Activated T-cell treated with anti-CD3 and anti-CD28 coated beads for 1 hour (primary cell): ENCODE data around the gene RAD51B.
A peak's percentile ranks its signal among the peaks of the same experiment; 100 is the strongest.
"Not testable (repeated sequence)": the region's sequence is repeated elsewhere in the genome, so short reads cannot be mapped to it uniquely, and the experiment has no call there.

Source experiments
- DNase-seq: peaks from one replicate; pipeline ENCODE4 v3.0.0-alpha.2; 2020; ENCODE audit warnings: low read depth

RAD51B gene

DNA sequence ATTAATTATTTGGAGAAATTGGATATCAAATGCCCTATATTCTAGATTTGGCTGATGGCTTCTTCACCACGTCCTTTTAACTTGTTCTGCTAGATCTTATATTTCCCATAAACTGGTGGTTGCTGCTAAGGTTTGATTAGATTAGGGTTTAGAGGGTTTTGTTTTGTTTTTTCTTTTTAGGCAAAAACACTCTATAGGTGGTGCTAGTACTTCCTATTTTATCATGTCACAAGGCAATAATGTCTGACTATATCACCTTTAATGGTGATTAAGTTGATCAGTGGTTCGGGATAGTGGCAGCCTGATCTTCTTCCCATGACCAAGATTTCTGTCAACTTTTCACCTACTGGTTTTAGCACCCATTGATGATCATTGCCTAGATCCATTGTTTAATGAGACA lies 455.1 kb downstream of the RAD51B start:
- no peak for DNase-seq

DNA sequence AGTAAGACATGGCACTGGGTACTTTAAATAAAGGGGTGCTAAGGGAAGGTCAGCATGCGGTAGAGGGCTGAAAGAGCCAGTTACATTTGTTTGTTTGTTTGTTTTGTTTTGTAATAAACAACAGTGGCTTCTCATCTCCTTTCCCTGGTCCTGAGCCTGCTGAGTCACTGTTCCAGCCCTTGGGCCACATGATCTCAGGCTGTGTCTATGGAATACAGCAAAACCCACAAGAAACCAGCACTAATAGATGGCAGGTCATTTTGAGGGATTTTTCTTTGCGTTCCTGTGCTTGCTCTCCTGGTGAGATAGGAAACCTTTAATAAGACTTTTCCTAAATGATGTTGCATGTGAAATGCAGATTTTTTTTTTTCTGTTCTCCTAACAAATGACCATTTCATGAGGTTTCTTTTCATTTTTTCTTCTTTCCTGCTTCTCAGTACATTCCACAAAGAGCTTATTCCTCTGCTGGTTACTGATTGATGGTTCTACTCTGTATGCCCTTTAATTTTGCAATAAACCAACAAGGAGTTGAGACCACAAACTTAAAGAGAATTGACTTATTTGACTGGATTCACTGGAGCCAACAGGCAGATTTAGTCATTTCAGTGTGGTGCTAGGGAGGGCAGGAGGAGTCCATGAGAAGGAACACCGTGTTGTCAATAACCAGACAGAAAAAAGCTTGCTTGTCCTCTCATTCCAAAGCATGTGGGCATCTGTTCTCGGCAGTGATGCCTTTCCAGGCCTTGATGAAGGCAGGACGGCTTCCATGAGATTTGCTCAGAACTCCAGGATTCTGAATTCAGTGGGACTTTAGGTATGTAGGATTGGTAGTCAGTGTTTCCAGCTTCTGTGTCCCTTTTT lies 459.2 kb downstream of the RAD51B start:
- no peak for DNase-seq

DNA sequence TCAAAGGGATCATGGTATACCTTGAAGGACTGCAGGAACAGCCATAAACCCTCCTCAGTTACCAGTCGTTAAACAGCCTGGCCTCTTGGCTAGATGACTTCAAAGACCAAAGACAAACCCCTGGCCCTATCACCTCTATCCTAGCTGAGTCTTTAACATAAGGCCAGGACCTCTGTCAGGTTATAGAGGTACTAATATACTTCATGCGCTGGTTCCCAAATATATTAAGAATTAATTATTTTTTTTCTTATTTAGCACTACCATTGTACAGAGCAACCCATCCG lies 459.8 kb downstream of the RAD51B start:
- no peak for DNase-seq

DNA sequence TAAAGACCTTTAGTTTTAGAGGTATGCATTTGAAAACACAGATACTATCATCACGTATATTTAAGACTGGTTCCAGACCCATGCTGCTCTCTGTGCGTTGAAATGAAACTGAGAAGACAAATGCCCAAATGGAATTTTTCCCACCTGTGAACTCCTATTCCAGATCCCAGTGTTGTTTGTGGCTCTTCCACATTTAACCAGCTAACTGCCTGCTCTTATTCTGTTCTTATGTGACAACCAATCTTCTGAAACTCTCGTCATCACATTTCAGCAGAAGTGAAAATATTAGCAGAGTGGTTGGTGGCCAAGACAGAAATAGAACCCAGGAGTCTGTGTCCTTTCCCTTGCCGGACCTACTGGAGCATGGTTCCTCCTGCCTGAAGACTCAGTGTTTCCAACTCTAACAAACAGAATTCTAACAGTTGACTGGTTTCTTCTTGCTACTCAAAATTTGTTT lies 460.2 kb downstream of the RAD51B start:
- DNase-seq, result no peak

DNA sequence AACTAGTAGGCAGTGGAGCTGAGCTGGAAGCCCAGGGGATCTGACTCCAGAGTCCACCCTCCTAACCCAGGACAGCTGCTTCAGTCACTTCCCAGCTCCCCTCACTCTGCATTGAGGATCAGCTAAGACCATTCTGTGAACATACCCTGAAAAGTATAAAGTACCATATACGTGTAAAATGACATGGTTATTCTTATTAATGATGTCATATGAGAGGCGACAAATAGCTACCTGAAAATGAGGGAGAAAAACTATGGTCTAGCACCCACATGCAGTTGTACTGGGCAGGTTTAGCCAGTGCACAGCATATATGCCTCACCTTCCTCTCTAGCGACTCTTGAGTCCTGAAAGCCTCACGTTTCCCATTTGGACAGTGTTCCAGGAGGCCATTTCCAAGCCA lies 461.9 kb downstream of the RAD51B start:
- DNase-seq, result no peak

DNA sequence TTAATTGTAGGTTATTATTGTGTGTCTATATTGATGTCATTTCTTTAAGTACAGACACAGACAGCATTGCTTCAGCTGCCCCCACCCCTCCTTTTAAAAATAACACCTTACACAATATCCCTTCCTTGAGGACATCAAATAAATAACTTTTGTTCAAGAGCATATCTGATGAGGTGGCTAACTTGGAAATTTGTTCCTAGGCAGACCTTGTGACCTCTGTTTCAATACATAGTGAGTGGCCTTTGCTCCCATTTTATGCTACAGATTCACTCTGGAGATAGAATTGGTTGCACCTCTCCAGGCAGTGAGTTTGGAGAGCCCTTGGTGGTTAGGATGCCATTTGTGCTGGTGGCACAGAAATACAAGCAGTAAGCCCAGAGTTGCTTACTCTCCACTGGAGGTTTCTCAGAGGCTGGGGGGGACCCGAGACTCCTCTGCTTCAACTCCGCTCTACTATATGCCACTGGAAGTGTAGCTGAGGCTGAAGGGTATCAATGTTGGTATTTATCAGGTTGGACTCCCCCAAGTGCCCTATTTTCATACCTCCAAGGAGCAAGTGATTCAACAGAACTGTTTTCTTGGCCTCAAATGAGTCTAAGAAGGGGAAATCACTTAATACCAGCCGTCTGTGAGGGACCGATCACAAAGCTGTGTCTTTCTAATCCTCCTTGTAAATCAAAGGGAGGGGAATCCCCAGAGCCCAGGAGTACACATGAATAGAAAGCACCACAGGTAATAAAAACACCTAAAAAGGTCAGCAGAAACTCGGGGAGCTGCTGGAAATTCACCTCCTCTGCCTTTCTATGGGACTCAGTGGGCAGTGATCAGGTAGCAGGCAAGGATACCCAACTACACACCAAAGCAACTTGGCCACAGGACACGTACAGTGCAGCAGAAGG lies 463.1 kb downstream of the RAD51B start:
- no peak for DNase-seq

DNA sequence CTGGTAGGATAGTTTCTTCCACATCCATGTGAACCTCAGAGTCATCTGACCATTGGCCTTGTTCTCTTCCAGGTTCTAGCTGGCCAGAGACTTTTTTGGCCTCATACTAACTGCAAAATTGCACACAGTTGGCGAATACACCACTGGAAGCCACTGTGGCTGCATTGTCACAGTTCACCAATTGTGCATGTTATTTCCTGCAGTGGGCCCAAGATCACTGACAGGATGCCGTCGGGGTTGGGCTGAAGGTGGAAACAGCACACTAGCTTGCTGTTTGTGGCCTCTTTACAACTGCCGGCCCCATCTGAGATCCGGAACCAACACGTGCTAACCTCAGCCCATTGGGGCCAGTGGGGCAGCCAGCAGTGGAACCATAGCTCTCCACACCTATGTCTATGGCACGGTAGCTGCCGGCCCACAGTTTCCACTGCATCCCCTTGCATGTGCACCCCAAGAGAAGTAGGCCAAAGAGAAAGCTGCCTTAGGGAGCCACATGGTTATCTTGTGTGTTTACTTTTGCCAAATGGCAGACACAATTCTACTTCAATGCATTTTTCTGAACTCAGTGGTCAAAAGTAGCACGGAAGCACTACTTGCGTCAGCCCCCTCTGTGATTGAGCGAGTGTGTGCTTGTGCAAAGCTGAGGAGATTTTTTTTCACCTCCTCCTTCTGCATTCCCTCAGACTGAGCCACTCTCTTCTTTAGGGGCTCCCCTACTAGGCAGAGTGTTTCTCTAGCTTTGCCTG lies 464.0 kb downstream of the RAD51B start:
- peak; percentile 51 for DNase-seq

DNA sequence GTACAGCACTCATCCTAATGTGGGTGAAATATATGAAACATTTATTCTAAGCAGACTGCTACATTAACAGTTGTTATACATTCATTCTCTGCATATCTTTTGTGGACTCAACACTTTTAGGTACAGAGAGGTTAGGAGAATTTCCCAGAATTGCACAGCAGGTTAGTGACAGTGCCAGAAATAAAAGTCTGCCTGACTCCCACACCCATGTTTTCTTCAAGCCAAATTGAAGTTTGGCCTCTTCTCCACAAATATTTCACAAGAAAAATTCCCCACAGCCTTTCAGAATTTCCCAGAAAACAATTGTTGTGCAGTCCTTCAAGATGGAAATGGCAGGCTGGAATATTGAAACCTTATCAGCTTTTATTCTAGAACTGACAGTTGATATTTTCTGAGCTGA lies 464.8 kb downstream of the RAD51B start:
- no peak for DNase-seq

DNA sequence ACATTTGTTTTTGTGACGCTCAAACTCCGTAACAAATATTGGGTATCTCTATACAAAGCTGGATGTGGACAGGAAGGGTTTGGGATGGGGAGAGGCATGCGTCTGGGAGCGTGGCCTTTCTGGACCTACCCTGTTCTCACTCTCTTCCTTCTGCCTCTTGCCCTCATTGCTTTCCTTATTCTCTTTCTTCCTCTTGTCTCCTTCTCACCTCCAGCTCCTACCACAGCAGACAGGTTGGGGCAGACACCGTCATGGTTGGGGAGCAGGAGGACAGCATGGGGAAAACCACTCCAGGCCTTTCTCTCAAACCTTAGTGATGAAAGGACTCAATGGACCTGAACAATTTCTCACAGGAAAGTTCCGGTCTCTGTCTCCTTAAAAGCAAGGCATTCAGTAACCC lies 465.3 kb downstream of the RAD51B start:
- DNase-seq, result no peak

DNA sequence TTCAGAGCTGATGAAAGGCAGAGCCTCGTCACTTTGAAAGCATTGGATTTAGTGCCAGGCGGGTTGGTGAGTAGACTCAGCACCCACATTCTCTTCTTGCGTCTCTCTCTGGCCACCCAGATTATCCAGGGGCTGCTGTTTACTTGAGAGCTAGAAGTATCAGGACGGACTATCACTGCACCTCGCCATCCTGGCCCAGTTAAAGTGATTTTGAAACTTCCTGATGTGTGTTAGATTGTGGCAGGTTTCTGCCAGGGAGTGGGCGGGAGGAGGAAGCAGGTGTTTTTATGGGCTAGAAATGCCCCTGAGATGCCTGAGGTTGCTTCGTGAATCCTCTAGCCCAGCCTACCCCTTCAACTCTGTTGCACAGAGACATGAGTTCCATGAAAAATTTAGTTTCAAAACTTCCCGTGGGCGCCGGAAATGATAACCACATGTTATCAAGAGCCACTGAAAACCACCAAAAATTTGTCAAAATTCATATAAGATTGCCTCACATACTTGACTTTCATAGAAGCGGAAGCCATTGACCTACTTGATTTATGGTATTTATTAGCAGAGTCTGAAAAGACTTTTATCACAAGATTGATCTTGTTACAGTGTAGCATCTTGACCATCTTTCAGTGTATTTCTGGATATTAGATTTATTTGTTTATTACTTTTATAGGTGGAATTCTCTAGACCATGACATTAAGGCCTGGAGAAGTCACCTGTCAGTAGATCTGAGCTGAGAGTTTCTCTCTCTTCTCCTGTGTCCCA lies 466.0 kb downstream of the RAD51B start:
- no peak for DNase-seq

DNA sequence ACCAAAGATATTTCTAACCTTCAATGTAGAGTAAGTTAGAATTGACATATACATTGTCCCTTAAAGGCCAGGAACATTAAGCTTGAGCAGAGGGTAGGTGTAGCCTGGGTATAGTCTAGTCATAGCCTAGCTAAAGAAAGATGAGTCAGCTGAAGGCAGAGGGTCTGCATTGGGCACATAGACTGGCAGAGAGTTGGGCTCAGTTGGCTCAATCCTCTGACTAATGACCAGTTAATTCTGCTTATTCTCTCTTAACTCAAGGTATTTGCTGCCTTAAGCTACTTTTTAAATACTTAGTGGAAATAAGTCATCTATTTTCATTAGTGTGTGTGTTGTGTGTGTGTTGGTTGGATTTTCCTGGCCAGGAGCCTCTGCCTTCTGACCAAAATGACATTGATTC lies 467.1 kb downstream of the RAD51B start:
- DNase-seq, result no peak

DNA sequence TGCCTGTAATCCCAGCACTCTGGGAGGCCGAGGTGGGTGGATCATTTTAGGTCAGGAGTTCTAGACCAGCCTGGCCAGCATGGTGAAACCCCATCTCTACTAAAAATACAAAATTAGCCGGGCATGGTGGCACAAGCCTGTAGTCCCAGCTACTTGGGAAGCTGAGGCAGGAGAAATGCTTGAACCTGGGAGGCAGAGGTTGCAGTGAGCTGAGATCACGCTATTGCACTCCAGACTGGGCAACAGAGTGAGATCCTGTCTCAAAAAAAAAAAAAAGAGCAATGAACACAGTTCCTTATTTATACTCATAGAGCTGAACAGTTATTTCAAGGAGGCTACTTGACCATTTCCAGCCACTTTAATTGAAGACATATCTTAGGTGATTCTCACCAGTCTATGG lies 469.9 kb downstream of the RAD51B start:
- not testable (repeated sequence) for DNase-seq

DNA sequence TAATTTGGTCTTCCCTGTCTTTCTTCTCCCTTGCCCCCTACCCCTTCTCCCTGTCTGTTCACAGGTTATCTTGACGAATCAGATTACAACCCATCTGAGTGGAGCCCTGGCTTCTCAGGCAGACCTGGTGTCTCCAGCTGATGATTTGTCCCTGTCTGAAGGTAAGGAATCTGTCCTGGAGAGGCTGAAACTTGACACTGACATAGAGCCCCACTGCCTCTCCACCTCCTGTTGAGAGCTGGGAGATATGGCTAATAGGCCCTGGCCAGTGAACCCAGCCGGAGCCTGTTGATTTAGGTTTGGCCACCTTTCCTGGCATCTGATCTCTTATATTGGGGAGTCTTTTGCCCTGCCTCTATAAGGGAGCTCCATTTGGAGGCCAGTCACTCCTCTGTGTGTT lies 472.2 kb downstream of the RAD51B start:
- DNase-seq, result no peak

DNA sequence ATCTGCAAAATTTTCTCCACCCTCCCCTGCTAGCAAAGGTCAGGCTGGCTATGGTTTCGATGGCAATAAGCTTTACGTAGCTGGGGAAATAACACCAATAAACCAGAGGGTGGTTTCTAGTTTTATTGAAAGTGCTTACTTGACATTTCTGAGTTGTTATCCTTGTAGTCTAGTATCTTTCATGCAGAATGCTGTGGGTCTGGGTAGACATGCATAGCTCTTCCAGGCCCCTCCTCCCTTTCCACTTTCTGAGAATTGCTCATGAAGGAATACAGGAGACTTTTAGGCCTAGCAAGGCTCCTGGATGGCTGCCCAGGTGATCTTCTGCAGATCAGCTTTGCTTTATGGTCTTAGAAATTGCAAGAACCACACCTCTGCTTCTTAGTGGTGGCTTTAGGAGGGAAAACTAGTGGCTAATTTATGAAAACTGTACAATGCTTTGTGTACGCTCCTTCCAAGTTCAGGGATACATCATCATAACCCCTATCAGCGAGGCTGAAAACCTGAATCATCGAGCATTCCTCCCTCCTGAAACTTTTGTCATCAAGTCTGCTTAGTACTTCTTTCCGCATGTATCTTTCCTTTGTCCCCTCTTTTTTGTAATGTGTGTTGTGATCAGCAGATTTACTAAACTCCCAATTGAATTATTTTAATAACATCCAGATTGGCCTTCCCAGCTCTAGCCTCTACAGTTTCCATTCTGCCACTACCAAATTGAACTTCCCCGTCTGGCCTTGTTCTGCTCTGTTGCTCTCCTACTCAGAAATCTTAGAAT lies 473.0 kb downstream of the RAD51B start:
- DNase-seq, result no peak

DNA sequence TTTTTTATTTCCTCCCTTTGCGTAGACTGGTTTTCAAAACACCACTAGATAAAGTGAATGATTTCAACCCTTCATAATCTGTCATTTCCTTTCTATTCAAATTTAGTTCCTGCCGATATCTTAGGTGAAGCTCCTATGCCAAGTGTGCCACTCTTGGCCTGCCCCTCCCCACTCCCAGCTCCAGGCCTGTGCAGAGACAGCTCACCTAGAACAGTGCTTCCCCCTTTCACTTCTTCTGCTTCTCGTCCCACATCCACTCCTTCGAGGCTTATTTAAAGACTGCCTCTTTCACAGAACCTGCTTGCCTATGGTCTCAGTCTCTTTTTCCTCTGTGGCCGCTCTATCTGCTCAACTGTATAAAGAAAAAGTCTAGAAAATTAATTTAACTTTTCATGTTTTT lies 473.8 kb downstream of the RAD51B start:
- DNase-seq, result no peak

DNA sequence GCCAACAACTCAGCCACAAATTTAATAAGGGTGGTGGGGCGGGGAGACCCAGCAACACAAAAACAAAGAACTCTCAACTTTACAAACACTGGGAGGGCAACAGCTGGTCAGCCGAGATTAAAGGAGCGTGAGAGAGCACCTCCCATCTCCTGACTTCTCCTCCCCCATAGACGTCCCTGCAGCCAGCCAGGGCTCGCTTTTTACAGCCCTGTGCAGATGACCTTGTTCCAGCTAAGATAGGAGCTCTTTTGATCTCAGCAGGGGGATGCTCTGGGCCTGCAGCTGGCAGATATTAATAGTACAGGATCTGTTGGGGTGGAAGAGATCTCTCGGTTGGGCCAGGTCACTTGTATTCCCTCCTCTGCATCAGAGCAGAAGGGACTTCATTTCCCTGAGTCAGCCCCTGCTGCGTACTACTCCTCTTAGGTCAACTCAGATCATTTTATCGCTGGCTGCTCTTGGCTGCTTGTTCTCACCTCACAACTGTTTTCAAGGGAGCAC lies 475.8 kb downstream of the RAD51B start:
- DNase-seq, result no peak

DNA sequence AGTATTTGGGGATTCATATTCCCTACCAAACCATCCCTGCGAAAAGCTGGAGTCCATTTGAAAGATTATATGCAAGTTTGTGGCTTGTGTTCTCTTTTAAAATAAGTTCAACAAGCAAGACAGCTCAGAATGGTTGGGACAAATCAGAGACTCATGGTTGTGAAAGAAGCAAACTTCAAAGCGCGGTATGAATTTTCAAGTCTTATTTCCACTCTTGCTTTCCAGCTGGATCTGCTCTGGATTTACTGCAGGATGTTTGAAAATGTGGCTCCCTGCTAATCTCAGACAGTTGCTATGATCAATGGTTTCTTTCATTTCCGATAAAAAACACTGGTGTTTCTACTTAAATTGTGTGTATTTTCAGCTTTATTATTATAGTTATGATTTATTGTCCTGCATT lies 477.5 kb downstream of the RAD51B start:
- no peak for DNase-seq

DNA sequence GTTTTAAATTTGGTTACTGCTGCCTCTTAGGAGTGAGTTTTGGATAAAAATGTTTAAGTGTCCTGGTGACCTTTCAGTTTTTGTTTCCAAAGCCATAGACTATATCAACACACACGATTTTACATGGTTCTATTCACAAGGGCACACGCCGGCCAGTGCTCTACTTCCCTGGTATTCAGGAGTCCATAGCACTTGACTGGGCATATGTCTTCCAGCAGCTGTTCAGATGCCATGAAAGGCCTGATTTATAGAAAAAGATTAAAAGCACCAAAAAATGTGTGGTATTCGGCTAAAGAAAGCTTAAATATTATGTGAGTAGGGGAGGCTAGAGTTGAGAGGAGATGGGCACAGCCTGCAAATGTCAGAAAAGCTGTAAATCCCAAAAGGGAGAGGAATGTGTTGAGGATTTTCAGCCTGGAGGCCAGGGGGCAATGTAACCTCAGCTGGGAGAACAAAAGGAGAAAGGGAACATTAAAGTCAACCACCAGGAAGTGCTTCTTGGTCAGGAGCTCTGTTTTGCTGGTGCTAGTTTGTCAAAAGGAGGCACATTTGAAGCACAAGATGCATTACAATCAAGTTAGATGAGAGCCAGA lies 478.4 kb downstream of the RAD51B start:
- DNase-seq, result no peak

DNA sequence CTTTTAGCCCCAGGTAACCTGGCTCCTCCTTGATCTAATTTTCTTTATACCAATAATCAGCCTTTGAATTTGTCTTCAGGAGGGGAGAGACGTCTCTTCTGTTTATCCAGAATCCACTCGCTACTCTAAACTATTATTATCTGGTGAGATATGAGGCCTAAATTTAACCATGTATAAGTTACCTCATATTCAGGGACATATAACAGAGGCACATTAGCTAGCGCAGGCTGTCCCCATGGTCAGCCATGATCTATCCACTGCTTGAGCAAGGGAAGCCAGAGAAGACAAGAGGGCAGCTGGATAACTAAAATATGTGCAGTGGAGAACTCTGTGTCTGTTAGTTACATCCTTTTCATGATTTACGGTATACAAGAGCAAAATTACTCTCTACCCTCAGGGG lies 481.0 kb downstream of the RAD51B start:
- DNase-seq, result no peak

DNA sequence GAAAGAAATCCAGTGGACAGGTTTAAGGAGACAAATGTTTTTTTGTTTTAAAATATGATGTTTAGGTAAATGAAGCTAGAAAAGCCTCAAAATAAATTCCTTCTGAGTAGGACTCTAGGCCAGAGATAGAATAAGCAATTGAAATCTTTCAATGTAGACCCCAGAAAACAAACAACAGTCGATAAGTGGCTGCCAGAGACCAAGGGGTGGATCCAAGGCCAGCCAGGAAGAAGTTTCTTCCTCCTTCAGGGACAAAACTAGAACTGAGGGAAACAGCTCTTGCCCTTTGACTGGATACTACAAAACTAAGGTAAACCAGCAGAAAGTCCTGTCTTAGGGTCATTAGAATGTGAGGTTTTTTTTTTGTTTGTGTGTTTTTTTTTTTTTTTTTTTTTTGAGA lies 481.6 kb downstream of the RAD51B start:
- no peak for DNase-seq

DNA sequence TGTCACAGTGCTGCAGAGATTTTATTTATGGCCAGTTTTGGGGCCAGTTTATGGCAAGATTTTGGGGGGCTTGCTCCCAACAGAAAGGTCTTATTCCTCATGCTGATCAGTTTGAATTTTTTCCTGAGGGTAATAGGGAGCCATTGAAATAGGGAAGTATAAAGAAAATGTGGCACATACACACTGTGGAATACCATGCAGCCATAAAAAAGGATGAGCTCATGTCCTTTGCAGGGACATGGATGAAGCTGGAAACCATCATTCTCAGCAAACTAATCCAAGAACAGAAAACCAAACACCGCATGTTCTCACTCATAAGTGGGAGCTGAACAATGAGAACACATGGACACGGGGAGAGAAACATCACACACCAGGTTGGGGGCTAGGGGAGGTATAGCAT lies 483.4 kb downstream of the RAD51B start:
- not testable (repeated sequence) for DNase-seq
